ENCODE results near the gene FAM117B.

The FAM117B gene

GRCh38 chr2:202608142-202608852 is 26.5 kb upstream of the FAM117B start:
- Histone ChIP-seq H3K4me3 (no peak overlapping the region), H3K9me3 (ENCODE audit: low read depth, low read length) (no peaks in the 10 kb centered on the region), H3K9ac (ENCODE audit: insufficient read length) (no peak overlapping the region), H3K36me3 (ENCODE audit: insufficient read depth, low read length) (no peaks in the 10 kb centered on the region), H3K27ac (no peak overlapping the region)
- no peak for TF ChIP-seq POLR2AphosphoS5 (IDR thresholded peaks at IDR 0.05; ENCODE audit: borderline replicate concordance, low read depth, low read length)
- no peak for TF ChIP-seq FOXP2 (optimal IDR thresholded peaks at IDR 0.05; ENCODE audit: control extremely low read depth, extremely low read length, insufficient read depth)
- no peak for TF ChIP-seq EZH2 (IDR thresholded peaks at IDR 0.05)
- no peak for DNase-seq (ENCODE audit: low read depth, low spot score)

GRCh38 chr2:202609381-202610145 is 25.2 kb upstream of the FAM117B start:
- Histone ChIP-seq H3K36me3 (ENCODE audit: insufficient read depth, low read length) (no peaks in the 10 kb centered on the region), H3K9ac (ENCODE audit: insufficient read length) (no peak overlapping the region), H3K9me3 (ENCODE audit: low read depth, low read length) (no peaks in the 10 kb centered on the region), H3K27ac (no peak overlapping the region), H3K4me3 (no peak overlapping the region)
- no peak for DNase-seq (ENCODE audit: low read depth, low spot score)
- TF ChIP-seq POLR2AphosphoS5 (IDR thresholded peaks at IDR 0.05; ENCODE audit: borderline replicate concordance, low read depth, low read length) = no peak
- TF ChIP-seq FOXP2 (optimal IDR thresholded peaks at IDR 0.05; ENCODE audit: control extremely low read depth, extremely low read length, insufficient read depth) = no peak
- no peak for TF ChIP-seq EZH2 (IDR thresholded peaks at IDR 0.05)

GRCh38 chr2:202610380-202610779 is 24.4 kb upstream of the FAM117B start:
- H3K9ac ChIP-seq (ENCODE audit: insufficient read length) = no peak overlapping the region
- H3K9me3 ChIP-seq (ENCODE audit: low read depth, low read length) = no peaks in the 10 kb centered on the region
- H3K36me3 ChIP-seq (ENCODE audit: insufficient read depth, low read length) = no peaks in the 10 kb centered on the region
- H3K27ac ChIP-seq = no peak overlapping the region
- no peak for DNase-seq (ENCODE audit: low read depth, low spot score)
- no peak overlapping the region for H3K4me3 ChIP-seq
- TF ChIP-seq FOXP2 (optimal IDR thresholded peaks at IDR 0.05; ENCODE audit: control extremely low read depth, extremely low read length, insufficient read depth) (no peak), POLR2AphosphoS5 (IDR thresholded peaks at IDR 0.05; ENCODE audit: borderline replicate concordance, low read depth, low read length) (no peak), EZH2 (IDR thresholded peaks at IDR 0.05) (no peak)

GRCh38 chr2:202612145-202612544 is 22.6 kb upstream of the FAM117B start:
- no peak overlapping the region for H3K4me3 ChIP-seq
- no peak for DNase-seq (ENCODE audit: low read depth, low spot score)
- TF ChIP-seq POLR2AphosphoS5 (IDR thresholded peaks at IDR 0.05; ENCODE audit: borderline replicate concordance, low read depth, low read length) (no peak), FOXP2 (optimal IDR thresholded peaks at IDR 0.05; ENCODE audit: control extremely low read depth, extremely low read length, insufficient read depth) (no peak), EZH2 (IDR thresholded peaks at IDR 0.05) (no peak)
- no peaks in the 10 kb centered on the region for H3K36me3 ChIP-seq (ENCODE audit: insufficient read depth, low read length)
- H3K9me3 ChIP-seq (ENCODE audit: low read depth, low read length) = no peaks in the 10 kb centered on the region
- H3K27ac ChIP-seq = no peak overlapping the region
- H3K9ac ChIP-seq (ENCODE audit: insufficient read length) = no peak overlapping the region

- Histone ChIP-seq H3K9ac (ENCODE audit: insufficient read length) (no peak overlapping the region), H3K9me3 (ENCODE audit: low read depth, low read length) (no peaks in the 10 kb centered on the region), H3K27ac (no peak overlapping the region), H3K4me3 (no peak overlapping the region), H3K36me3 (ENCODE audit: insufficient read depth, low read length) (no peaks in the 10 kb centered on the region)
- TF ChIP-seq EZH2 (IDR thresholded peaks at IDR 0.05) (no peak), POLR2AphosphoS5 (IDR thresholded peaks at IDR 0.05; ENCODE audit: borderline replicate concordance, low read depth, low read length) (no peak), FOXP2 (optimal IDR thresholded peaks at IDR 0.05; ENCODE audit: control extremely low read depth, extremely low read length, insufficient read depth) (no peak)
- DNase-seq (ENCODE audit: low read depth, low spot score) = no peak
Measured at GRCh38 chr2:202613479-202613878, 21.3 kb upstream of the FAM117B start.

- Histone ChIP-seq H3K4me3 (no peak overlapping the region), H3K36me3 (ENCODE audit: insufficient read depth, low read length) (no peaks in the 10 kb centered on the region), H3K9me3 (ENCODE audit: low read depth, low read length) (no peaks in the 10 kb centered on the region), H3K27ac (no peak overlapping the region), H3K9ac (ENCODE audit: insufficient read length) (no peak overlapping the region)
- TF ChIP-seq EZH2 (IDR thresholded peaks at IDR 0.05) (no peak), FOXP2 (optimal IDR thresholded peaks at IDR 0.05; ENCODE audit: control extremely low read depth, extremely low read length, insufficient read depth) (no peak), POLR2AphosphoS5 (IDR thresholded peaks at IDR 0.05; ENCODE audit: borderline replicate concordance, low read depth, low read length) (no peak)
- no peak for DNase-seq (ENCODE audit: low read depth, low spot score)
Measured at GRCh38 chr2:202624133-202624532, 10.6 kb upstream of the FAM117B start.

- no peak for TF ChIP-seq FOXP2 (optimal IDR thresholded peaks at IDR 0.05; ENCODE audit: control extremely low read depth, extremely low read length, insufficient read depth)
- TF ChIP-seq EZH2 (IDR thresholded peaks at IDR 0.05) = no peak
- TF ChIP-seq POLR2AphosphoS5 (IDR thresholded peaks at IDR 0.05; ENCODE audit: borderline replicate concordance, low read depth, low read length) = no peak
- no peak overlapping the region for H3K9ac ChIP-seq (ENCODE audit: insufficient read length)
- no peaks in the 10 kb centered on the region for H3K9me3 ChIP-seq (ENCODE audit: low read depth, low read length)
- H3K27ac ChIP-seq = no peak overlapping the region
- no peak for DNase-seq (ENCODE audit: low read depth, low spot score)
- H3K4me3 ChIP-seq = no peak overlapping the region
- H3K36me3 ChIP-seq (ENCODE audit: insufficient read depth, low read length) = no peaks in the 10 kb centered on the region
Measured at GRCh38 chr2:202627042-202627441, 7.7 kb upstream of the FAM117B start.

- Histone ChIP-seq H3K9me3 (ENCODE audit: low read depth, low read length) (no peaks in the 10 kb centered on the region), H3K9ac (ENCODE audit: insufficient read length) (no peak overlapping the region), H3K27ac (no peak overlapping the region), H3K4me3 (no peak overlapping the region), H3K36me3 (ENCODE audit: insufficient read depth, low read length) (no peaks in the 10 kb centered on the region)
- no peak for DNase-seq (ENCODE audit: low read depth, low spot score)
- TF ChIP-seq EZH2 (IDR thresholded peaks at IDR 0.05) = no peak
- no peak for TF ChIP-seq POLR2AphosphoS5 (IDR thresholded peaks at IDR 0.05; ENCODE audit: borderline replicate concordance, low read depth, low read length)
- TF ChIP-seq FOXP2 (optimal IDR thresholded peaks at IDR 0.05; ENCODE audit: control extremely low read depth, extremely low read length, insufficient read depth) = no peak
Measured at GRCh38 chr2:202628646-202629198, 6.0 kb upstream of the FAM117B start.

Data from SK-N-MC (cell line).